ENCODE measurements around the gene PACSIN1.

GRCh38 chr6:34576286-34576955 is 110.5 kb downstream of the PACSIN1 start:
- TF ChIP-seq CTCF (optimal IDR thresholded peaks at IDR 0.05 in 1 of 3, IDR thresholded peaks at IDR 0.05 in 1 of 3, conservative IDR thresholded peaks at IDR 0.05 in 1 of 3; ENCODE audit: extremely low read depth in 1 of 3, insufficient read depth in 2 of 3, low read length in 3 of 3), result no peak
- TF ChIP-seq EZH2 (IDR thresholded peaks at IDR 0.05; ENCODE audit: low read length), result no peak

Measured in keratinocyte (primary cell).